GM19328 (cell line): ENCODE measurements around the gene C1D.
"Not testable (repeated sequence)": the region's sequence is repeated elsewhere in the genome, so short reads cannot be mapped to it uniquely, and the experiment has no call there.

Experiments used
- ATAC-seq: cut with Tn5 transposase; IDR thresholded peaks from one replicate; pipeline ENCODE4 v1.9.1; 2021; ENCODE audit warnings: mild to moderate bottlenecking, moderate library complexity; ENCODE audit not compliant: unreplicated experiment

The C1D gene

GRCh38 chr2:68009526-68009925 lies 53.3 kb downstream of the C1D start:
- no peak for ATAC-seq

GRCh38 chr2:68000170-68000825 lies 62.5 kb downstream of the C1D start:
- ATAC-seq = no peak

GRCh38 chr2:67999332-67999731 lies 63.5 kb downstream of the C1D start:
- ATAC-seq = no peak

GRCh38 chr2:67997903-67998302 lies 64.9 kb downstream of the C1D start:
- no peak for ATAC-seq

GRCh38 chr2:67997528-67997900 lies 65.3 kb downstream of the C1D start:
- no peak for ATAC-seq

- no peak for ATAC-seq
Measured at GRCh38 chr2:67996772-67997527, 65.9 kb downstream of the C1D start.

GRCh38 chr2:67994716-67995115 lies 68.1 kb downstream of the C1D start:
- no peak for ATAC-seq

- ATAC-seq = not testable (repeated sequence)
Measured at GRCh38 chr2:67994069-67994468, 68.7 kb downstream of the C1D start.

GRCh38 chr2:67993329-67993728 lies 69.5 kb downstream of the C1D start:
- no peak for ATAC-seq

GRCh38 chr2:67991456-67991855 lies 71.3 kb downstream of the C1D start:
- no peak for ATAC-seq
